GM12878 (cell line): Measurements from ENCODE around the gene TADA3. TPM values are rescaled to one million over a fixed set of nuclear protein-coding genes. Genes with fewer than 3 reads are reported as not detected.

Source experiments
- ATAC-seq: fragments of 200-7000 bp; cut with Tn5 transposase; 3 replicates; pipeline ENCODE4 v1.9.1; 2020; ENCODE audit warnings: mild to moderate bottlenecking, moderate library complexity
- BruUV-seq: library from RNA; stranded (reverse); fragments of 400-500 nt; replicated peaks from 2 replicates; lab custom pipeline; 2021; lab: Mats Ljungman, UMichigan
- CTCF ChIA-PET: fragments of 300-600 bp; sonication (Branson Sonifier 250); formaldehyde crosslinking; extraction: SDS; loops from one replicate; lab custom pipeline; 2021; ENCODE audit warnings: inconsistent platforms; lab: Yijun Ruan, JAX
- POLR2A ChIA-PET: fragments of 350-600 bp; formaldehyde crosslinking; extraction: SDS; loops from one replicate; lab custom pipeline; 2021; ENCODE audit warnings: inconsistent platforms; lab: Charles Lee
- RAD21 ChIA-PET: fragments of 300-600 bp; sonication (Branson Sonifier 250); formaldehyde crosslinking; loops from one replicate; lab custom pipeline; 2023; ENCODE audit warnings: antibody characterized with exemption; ENCODE audit not compliant: unreplicated experiment; lab: Charles Lee
- SMC1A ChIA-PET: fragments of 300-600 bp; sonication (Branson Sonifier 250); formaldehyde crosslinking; loops from one replicate; lab custom pipeline; 2023; ENCODE audit not compliant: unreplicated experiment, uncharacterized antibody; lab: Charles Lee
- DNase-seq: peaks from one replicate; pipeline ENCODE4 v3.0.0-alpha.2; 2011; ENCODE audit warnings: low read depth, low spot score
- FAIRE-seq: peaks from 3 replicates; lab custom pipeline; 2011; peaks lifted over from hg19 to GRCh38; lab: Jason Lieb, UNC
- H2AFZ ChIP-seq: 2 replicates; pipeline ENCODE4 v1.6.0; 2011; ENCODE audit warnings: low read depth, low read length, control low read depth; ENCODE audit not compliant: control insufficient read depth
- H3K27ac ChIP-seq: 2 replicates; pipeline ENCODE4 v1.5.1; 2011; ENCODE audit warnings: control low read depth; ENCODE audit not compliant: control insufficient read depth, insufficient read depth
- H3K27me3 ChIP-seq, 2 experiments: replicated peaks in 1 of 2; 2 replicates each; pipeline versions ENCODE4 v1.6.0 to v1.6.1; 2011; ENCODE audit warnings: low read length in 1 of 2; ENCODE audit not compliant: control insufficient read depth in 2 of 2, insufficient read depth in 2 of 2
- H3K36me3 ChIP-seq, 2 experiments: 2 replicates each; pipeline ENCODE4 v1.5.1; 2011; ENCODE audit warnings: low read length in 1 of 2; ENCODE audit not compliant: control insufficient read depth in 2 of 2, insufficient read depth in 2 of 2
- H3K4me1 ChIP-seq: 2 replicates; pipeline ENCODE4 v1.6.1; 2011; ENCODE audit warnings: mild to moderate bottlenecking, low read length, moderate library complexity, mixed read lengths; ENCODE audit not compliant: control insufficient read depth, insufficient read depth
- H3K4me2 ChIP-seq: 2 replicates; pipeline ENCODE4 v1.6.0; 2011; ENCODE audit warnings: control low read depth; ENCODE audit not compliant: control insufficient read depth, insufficient read depth
- H3K4me3 ChIP-seq: fragments of 200-600 bp; sonication (generic); 2 replicates; pipeline ENCODE4 v1.5.1; 2016
- H3K79me2 ChIP-seq: 2 replicates; pipeline ENCODE4 v1.6.0; 2011; ENCODE audit warnings: low read length; ENCODE audit not compliant: control insufficient read depth, insufficient read depth
- H3K9ac ChIP-seq: 2 replicates; pipeline ENCODE4 v1.8.0; 2011; ENCODE audit warnings: low read length, control low read depth, mixed read lengths; ENCODE audit not compliant: control insufficient read depth, insufficient read depth
- H3K9me3 ChIP-seq: replicated peaks from 3 replicates; pipeline ENCODE4 v1.5.1; 2011; ENCODE audit warnings: mild to moderate bottlenecking, low read length; ENCODE audit not compliant: control insufficient read depth, insufficient read depth
- H4K20me1 ChIP-seq: 2 replicates; pipeline ENCODE4 v1.6.0; 2011; ENCODE audit not compliant: control insufficient read depth, insufficient read depth
- EZH2 ChIP-seq: IDR thresholded peaks from 2 replicates; pipeline ENCODE4 v1.6.1; 2012; ENCODE audit warnings: low read depth, mild to moderate bottlenecking, control low read depth, inconsistent platforms, low read length, borderline replicate concordance; ENCODE audit not compliant: control insufficient read depth
- NBN ChIP-seq: fragments of 450-650 bp; IDR thresholded peaks from 2 replicates; pipeline ENCODE4 v1.6.1; 2016
- NFXL1 ChIP-seq: fragments of 450-650 bp; IDR thresholded peaks from 2 replicates; pipeline ENCODE4 v1.6.1; 2017; ENCODE audit warnings: antibody characterized with exemption, mild to moderate bottlenecking, borderline replicate concordance
- NR2C1 ChIP-seq: fragments of 450-650 bp; IDR thresholded peaks from 2 replicates; pipeline ENCODE4 v1.6.1; 2017; ENCODE audit warnings: antibody characterized with exemption, mild to moderate bottlenecking, moderate library complexity
- POLR2A ChIP-seq: IDR thresholded peaks from 2 replicates; pipeline ENCODE4 v1.6.1; 2011; ENCODE audit warnings: low read depth, mild to moderate bottlenecking, low read length
- POU2F2 ChIP-seq: IDR thresholded peaks from 3 replicates; pipeline ENCODE4 v1.6.1; 2011; ENCODE audit warnings: low read depth, mild to moderate bottlenecking, low read length, borderline replicate concordance
- RFX5 ChIP-seq: IDR thresholded peaks from 2 replicates; pipeline ENCODE4 v1.6.1; 2011; ENCODE audit warnings: low read depth, low read length, improper control_type of control experiment
- SIX5 ChIP-seq: IDR thresholded peaks from 2 replicates; pipeline ENCODE4 v1.6.1; 2011; ENCODE audit warnings: mild to moderate bottlenecking, low read depth, low read length, moderate library complexity; ENCODE audit not compliant: severe bottlenecking
- ZNF622 ChIP-seq: fragments of 450-650 bp; IDR thresholded peaks from 2 replicates; pipeline ENCODE4 v1.6.1; 2017; ENCODE audit warnings: mild to moderate bottlenecking, inconsistent platforms
- WGBS: methylation state at CpG from one replicate; pipeline ENCODE4 v1.1.6; 2016; ENCODE audit warnings: low lambda C conversion rate; ENCODE audit not compliant: insufficient replicate concordance, insufficient coverage; ENCODE audit errors: missing lambda C conversion rate; 5-methylcytosine and 5-hydroxymethylcytosine counted together
- in situ Hi-C: fragments of 300-500 bp; cut with MboI; formaldehyde crosslinking; loops from 9 replicates; pipeline ENCODE4 v1.14.3; 2018; ENCODE audit warnings: mixed read lengths
- intact Hi-C: fragments of 100-400 bp; cut with micrococcal nuclease; formaldehyde crosslinking; loops from one replicate; pipeline ENCODE4 v1.14.2; 2022; ENCODE audit not compliant: unreplicated experiment
- polyA plus RNA-seq, 11 experiments: library from polyadenylated mRNA; depleted of rRNA in 4 of 11; unstranded in 6 of 11; stranded (reverse) in 5 of 11; fragments of >200 nt; fragmentation: Nextera tagmentation in 4 of 11; fragmentation: Illumina TruSeq in 1 of 11; extraction: Ambion mirVana in 4 of 11; extraction: Trizol in 1 of 11; gene quantifications; 1 replicate in 1 of 11; 2 replicates in 10 of 11; pipeline versions ENCODE4 v1.2.1 to v1.2.3, GENCODE V29; 2011 to 2016; ENCODE audit warnings: inconsistent platforms in 2 of 11, missing spikeins in 2 of 11, low read depth in 1 of 11
- total RNA-seq, 4 experiments: library from RNA; depleted of rRNA in 3 of 4; stranded (reverse); fragments of >200 nt in 3 of 4; fragmentation: Illumina TruSeq in 1 of 4; extraction: Trizol in 1 of 4; gene quantifications; 2 replicates each; pipeline versions ENCODE4 v1.2.1 to v1.2.3, GENCODE V29; 2013 to 2021
- TF ChIP-seq, protein P1 (sequence below): IDR thresholded peaks from 2 replicates; pipeline ENCODE4 v1.6.1; 2012; ENCODE audit warnings: low read depth, low read length, improper control_type of control experiment
- TF ChIP-seq, protein P2 (sequence below): IDR thresholded peaks from 2 replicates; pipeline ENCODE4 v1.6.1; 2012; ENCODE audit warnings: low read depth, low read length, improper control_type of control experiment

TADA3 gene
- total and polyA plus RNA-seq, 10 of the 15 experiments (the other 5 are each of a cell fraction or from before 2014, with no cell fraction given) = 2.6 to 71.2 (median 51.0) TPM

DNA sequence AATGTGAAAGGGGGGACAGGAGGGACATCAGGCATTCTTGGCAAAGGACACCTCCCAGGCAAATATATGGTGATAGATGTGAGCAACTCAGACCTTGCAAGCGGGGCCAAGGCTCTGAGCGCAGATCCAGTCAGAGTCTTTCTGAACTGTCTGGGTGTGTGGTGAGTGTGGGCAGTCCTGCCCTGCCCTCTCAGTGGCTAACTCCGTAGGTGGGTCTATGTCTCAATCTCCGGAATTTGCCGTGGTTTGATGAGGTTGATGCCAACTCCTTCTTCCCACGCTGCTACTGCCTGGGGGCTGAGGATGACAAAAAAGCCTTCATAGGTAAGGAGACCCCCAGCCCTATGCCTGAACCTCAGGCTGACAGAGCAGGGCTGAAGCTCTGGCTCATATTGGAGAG is 25.2 kb upstream of the TADA3 start:
- POLR2A ChIA-PET = interaction anchor here (1.1 kb wide), 1 partner anchor 13 kb away, joined by 3 read pairs; no protein-coding TSS in a partner anchor
- RAD21 ChIA-PET = no interaction called here
- Histone ChIP-seq H3K9ac (no peak overlapping the region), H2AFZ (no peak overlapping the region), H3K79me2 (no peaks in the 10 kb centered on the region), H3K9me3 (no peaks in the 10 kb centered on the region), H3K27me3 (no peaks in the 10 kb centered on the region), H3K4me2 (no peak overlapping the region), H3K4me3 (no peak overlapping the region), H4K20me1 (no peaks in the 10 kb centered on the region), H3K36me3 (no peaks in the 10 kb centered on the region; a peak in 2 of 4 replicates), H3K4me1 (no peaks in the 10 kb centered on the region), H3K27ac (no peak overlapping the region)
- in situ Hi-C loops (no loop called here), intact Hi-C loops (no loop called here)
- 82% methylated on average over 6 of the region's 6 CpGs for WGBS
- ATAC-seq = no peak
- CTCF ChIA-PET = no interaction called here
- TF ChIP-seq POLR2A (0 out of 2 replicates have a peak, but pooled peaks have one; percentile 18), RFX5 (no peak)
- no peak for FAIRE-seq
- BruUV-seq = no TSS peak
- no peak for DNase-seq
- SMC1A ChIA-PET = no interaction called here

DNA sequence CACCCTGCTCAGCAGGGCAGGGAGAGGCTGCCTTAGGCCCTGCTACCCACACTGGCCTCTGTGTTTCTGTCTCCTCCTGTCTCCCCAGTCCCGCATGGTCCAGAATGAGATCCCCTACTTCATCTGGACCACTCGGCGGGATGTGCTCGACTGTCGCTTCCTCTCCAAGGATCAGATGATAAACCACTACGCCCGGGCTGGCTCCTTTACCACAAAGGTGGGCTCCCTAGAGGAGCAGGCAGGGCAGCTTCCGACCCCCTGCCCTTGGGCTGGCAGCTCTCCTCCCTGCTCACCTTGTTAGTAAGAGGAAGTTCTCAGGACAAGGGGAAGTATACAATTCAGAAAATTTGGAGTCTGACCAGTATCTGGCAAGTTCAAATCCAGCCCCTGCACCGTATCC is 23.7 kb upstream of the TADA3 start:
- H3K27ac ChIP-seq = no peak overlapping the region
- H3K36me3 ChIP-seq = no peaks in the 10 kb centered on the region; a peak in 2 of 4 replicates
- ChIA-PET POLR2A (no interaction called here), SMC1A (no interaction called here), RAD21 (no interaction called here), CTCF (no interaction called here)
- no peak overlapping the region for H3K9ac ChIP-seq
- no peaks in the 10 kb centered on the region for H3K9me3 ChIP-seq
- WGBS = 98% methylated on average over 9 of the region's 9 CpGs
- FAIRE-seq (no peak), DNase-seq (no peak), ATAC-seq (no peak; the same call in 2 of the 3 replicates)
- in situ Hi-C loops (no loop called here), intact Hi-C loops (loop anchor here (1.0 kb wide), 1 partner anchor 39 kb away; no protein-coding TSS in a partner anchor)
- BruUV-seq = no TSS peak
- no peak overlapping the region for H3K4me2 ChIP-seq
- TF ChIP-seq NR2C1 (no peak), POU2F2 (no peak), EZH2 (no peak), SIX5 (no peak), NBN (no peak), POLR2A (no peak), NFXL1 (no peak), ZNF622 (no peak)
- TF ChIP-seq, protein P1, sequence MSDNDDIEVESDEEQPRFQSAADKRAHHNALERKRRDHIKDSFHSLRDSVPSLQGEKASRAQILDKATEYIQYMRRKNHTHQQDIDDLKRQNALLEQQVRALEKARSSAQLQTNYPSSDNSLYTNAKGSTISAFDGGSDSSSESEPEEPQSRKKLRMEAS = no peak
- TF ChIP-seq, protein P2, sequence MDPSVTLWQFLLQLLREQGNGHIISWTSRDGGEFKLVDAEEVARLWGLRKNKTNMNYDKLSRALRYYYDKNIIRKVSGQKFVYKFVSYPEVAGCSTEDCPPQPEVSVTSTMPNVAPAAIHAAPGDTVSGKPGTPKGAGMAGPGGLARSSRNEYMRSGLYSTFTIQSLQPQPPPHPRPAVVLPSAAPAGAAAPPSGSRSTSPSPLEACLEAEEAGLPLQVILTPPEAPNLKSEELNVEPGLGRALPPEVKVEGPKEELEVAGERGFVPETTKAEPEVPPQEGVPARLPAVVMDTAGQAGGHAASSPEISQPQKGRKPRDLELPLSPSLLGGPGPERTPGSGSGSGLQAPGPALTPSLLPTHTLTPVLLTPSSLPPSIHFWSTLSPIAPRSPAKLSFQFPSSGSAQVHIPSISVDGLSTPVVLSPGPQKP = no peak
- H3K4me3 ChIP-seq = no peak overlapping the region
- no peaks in the 10 kb centered on the region for H3K27me3 ChIP-seq
- no peak overlapping the region for H2AFZ ChIP-seq
- no peaks in the 10 kb centered on the region for H3K79me2 ChIP-seq
- H4K20me1 ChIP-seq = no peaks in the 10 kb centered on the region
- no peaks in the 10 kb centered on the region for H3K4me1 ChIP-seq
